HG02981 (cell line): ENCODE results near the gene ELMO3.

Source experiments
- ATAC-seq: cut with Tn5 transposase; IDR thresholded peaks from one replicate; pipeline ENCODE4 v1.9.1; 2021; ENCODE audit warnings: mild to moderate bottlenecking, moderate library complexity; ENCODE audit not compliant: unreplicated experiment

The ELMO3 gene

GRCh38 chr16:67199011-67199807 lies at the start of gene ELMO3:
Gene ELMO3, plus strand, starts transcription at chr16:67199131. Its CDS starts 196 bp downstream, at chr16:67199327.
- no peak for ATAC-seq

- no peak for ATAC-seq
Measured at GRCh38 chr16:67149276-67150046, 49.5 kb upstream of the ELMO3 start.

GRCh38 chr16:67150047-67150832 lies 48.7 kb upstream of the ELMO3 start:
- peak; percentile 15 for ATAC-seq

- ATAC-seq = peak; percentile 50
Measured at GRCh38 chr16:67150833-67151396, 48.0 kb upstream of the ELMO3 start, which contains the start of gene B3GNT9. Gene B3GNT9, minus strand, starts transcription at chr16:67150998. Its CDS starts 513 bp downstream, at chr16:67150485.

GRCh38 chr16:67151431-67152097 lies 47.4 kb upstream of the ELMO3 start:
- ATAC-seq = no peak

- no peak for ATAC-seq
Measured at GRCh38 chr16:67154578-67155294, 44.2 kb upstream of the ELMO3 start.

GRCh38 chr16:67155295-67156142 lies 43.4 kb upstream of the ELMO3 start:
- ATAC-seq = no peak

GRCh38 chr16:67156143-67156844 lies 42.6 kb upstream of the ELMO3 start:
- ATAC-seq = no peak

- no peak for ATAC-seq
Measured at GRCh38 chr16:67157106-67157748, 41.7 kb upstream of the ELMO3 start.

- ATAC-seq = no peak
Measured at GRCh38 chr16:67157892-67158635, 40.9 kb upstream of the ELMO3 start.

- peak; percentile 38 for ATAC-seq
Measured at GRCh38 chr16:67158637-67159600, 40.0 kb upstream of the ELMO3 start.

- ATAC-seq = no peak
Measured at GRCh38 chr16:67161595-67162058, 37.3 kb upstream of the ELMO3 start.

- ATAC-seq = no peak
Measured at GRCh38 chr16:67162506-67163163, 36.3 kb upstream of the ELMO3 start.

GRCh38 chr16:67163164-67163998 lies 35.5 kb upstream of the ELMO3 start:
- ATAC-seq = no peak
